Cerebellar cortex (tissue), 1 donor: ENCODE results near the gene AGPAT4.

Experiments
- DNase-seq: peaks from one replicate; pipeline ENCODE4 v3.0.0-alpha.2; 2015; ENCODE audit warnings: low spot score

AGPAT4 gene

GRCh38 chr6:161284653-161285052 lies 10.8 kb upstream of the AGPAT4 start:
- DNase-seq = no peak

- DNase-seq = no peak
Measured at GRCh38 chr6:161281092-161281491, 7.2 kb upstream of the AGPAT4 start.

- DNase-seq = no peak
Measured at GRCh38 chr6:161279677-161280415, 6.0 kb upstream of the AGPAT4 start.

GRCh38 chr6:161276605-161277155 lies 2.8 kb upstream of the AGPAT4 start:
- DNase-seq = no peak

GRCh38 chr6:161274898-161275297 lies 1.0 kb upstream of the AGPAT4 start:
- no peak for DNase-seq

- no peak for DNase-seq
Measured at GRCh38 chr6:161274488-161274858, 612 bp upstream of the AGPAT4 start.

GRCh38 chr6:161273274-161273751 lies 548 bp downstream of the AGPAT4 start:
- peak; percentile 64 for DNase-seq

- peak; percentile 44 for DNase-seq
Measured at GRCh38 chr6:161272635-161273273, 1.1 kb downstream of the AGPAT4 start.

- peak; percentile 22 for DNase-seq
Measured at GRCh38 chr6:161271343-161272030, 2.4 kb downstream of the AGPAT4 start.

GRCh38 chr6:161270116-161270515 lies 3.7 kb downstream of the AGPAT4 start:
- no peak for DNase-seq

- no peak for DNase-seq
Measured at GRCh38 chr6:161269310-161269709, 4.6 kb downstream of the AGPAT4 start.

GRCh38 chr6:161268531-161269210 lies 5.2 kb downstream of the AGPAT4 start:
- DNase-seq = no peak

- no peak for DNase-seq
Measured at GRCh38 chr6:161266513-161267230, 7.2 kb downstream of the AGPAT4 start.

- no peak for DNase-seq
Measured at GRCh38 chr6:161265975-161266374, 7.9 kb downstream of the AGPAT4 start.

- no peak for DNase-seq
Measured at GRCh38 chr6:161265554-161265953, 8.3 kb downstream of the AGPAT4 start.

- no peak for DNase-seq
Measured at GRCh38 chr6:161264181-161264580, 9.7 kb downstream of the AGPAT4 start.

GRCh38 chr6:161261816-161262215 lies 12.0 kb downstream of the AGPAT4 start:
- no peak for DNase-seq

GRCh38 chr6:161261325-161261724 lies 12.5 kb downstream of the AGPAT4 start:
- no peak for DNase-seq

GRCh38 chr6:161259302-161259701 lies 14.6 kb downstream of the AGPAT4 start:
- no peak for DNase-seq

- no peak for DNase-seq
Measured at GRCh38 chr6:161257793-161258457, 15.9 kb downstream of the AGPAT4 start.

GRCh38 chr6:161256407-161256806 lies 17.5 kb downstream of the AGPAT4 start:
- DNase-seq = peak; percentile 26
